Endodermal cell (in vitro differentiated cells): ENCODE results near the gene PAEP. TPM values are rescaled to one million over a fixed set of nuclear protein-coding genes. Genes with fewer than 3 reads are reported as not detected.
"Not testable (repeated sequence)": the region's sequence is repeated elsewhere in the genome, so short reads cannot be mapped to it uniquely, and the experiment has no call there.

Experiments used
- DNase-seq: peaks from one replicate; pipeline ENCODE4 v3.0.0-alpha.2; 2017
- H3K27ac ChIP-seq: 2 replicates; pipeline ENCODE4 v1.5.1; 2013; ENCODE audit warnings: mild to moderate bottlenecking, low read depth, low read length, moderate library complexity
- H3K27me3 ChIP-seq: 2 replicates; pipeline ENCODE4 v1.6.1; 2013; ENCODE audit warnings: mild to moderate bottlenecking, low read length, moderate library complexity; ENCODE audit not compliant: insufficient read depth, control insufficient read depth, poor library complexity, severe bottlenecking
- H3K36me3 ChIP-seq: 2 replicates; pipeline ENCODE4 v1.7.0; 2013; ENCODE audit warnings: mild to moderate bottlenecking, low read length, moderate library complexity; ENCODE audit not compliant: control insufficient read depth, insufficient read depth
- H3K4me1 ChIP-seq: one replicate; pipeline ENCODE4 v1.7.0; 2013; ENCODE audit warnings: low read length; ENCODE audit not compliant: control insufficient read depth, insufficient read depth
- H3K4me3 ChIP-seq: 2 replicates; pipeline ENCODE4 v1.5.1; 2013; ENCODE audit warnings: mild to moderate bottlenecking, low read length, moderate library complexity
- H3K9ac ChIP-seq: 2 replicates; pipeline ENCODE4 v1.6.1; 2013; ENCODE audit warnings: mild to moderate bottlenecking, low read length, moderate library complexity; ENCODE audit not compliant: poor library complexity, severe bottlenecking; ENCODE audit errors: extremely low read depth
- H3K9me3 ChIP-seq: 2 replicates; pipeline ENCODE4 v1.6.1; 2013; ENCODE audit warnings: mild to moderate bottlenecking, low read length, moderate library complexity; ENCODE audit not compliant: control insufficient read depth
- H3K27ac Mint-ChIP-seq: 2 replicates; pipeline ENCODE4 v1.8.0; 2020; ENCODE audit warnings: mixed read lengths
- H3K27me3 Mint-ChIP-seq: 2 replicates; pipeline ENCODE4 v1.8.0; 2021; ENCODE audit warnings: mild to moderate bottlenecking, mixed read lengths; ENCODE audit not compliant: insufficient read depth
- H3K36me3 Mint-ChIP-seq: 2 replicates; pipeline ENCODE4 v1.8.0; 2020; ENCODE audit warnings: low read depth, mixed read lengths
- H3K4me1 Mint-ChIP-seq: 2 replicates; pipeline ENCODE4 v1.8.0; 2020; ENCODE audit warnings: mixed read lengths
- H3K4me3 Mint-ChIP-seq: 2 replicates; pipeline ENCODE4 v1.8.0; 2020; ENCODE audit warnings: mild to moderate bottlenecking, moderate library complexity, mixed read lengths
- H3K9me3 Mint-ChIP-seq: 2 replicates; pipeline ENCODE4 v1.8.0; 2020; ENCODE audit warnings: mild to moderate bottlenecking, mixed read lengths
- WGBS, 2 experiments: methylation state at CpG; one replicate each; pipeline versions ENCODE4 v1.1.5 to v1.1.7; 2013; ENCODE audit warnings: missing lambda C conversion rate in 2 of 2, mixed read lengths in 1 of 2; ENCODE audit not compliant: insufficient coverage in 1 of 2, insufficient read length in 1 of 2; 5-methylcytosine and 5-hydroxymethylcytosine counted together
- total RNA-seq, 2 donors: library from RNA; stranded (reverse); fragmentation: NEBNext Ultra II Directional in 1 of 2; extraction: Animal tissue kit (Norgen Biotek cat#: 25700) in 1 of 2; gene quantifications; 2 replicates in 1 of 2; 3 replicates in 1 of 2; pipeline ENCODE4 v1.2.1, GENCODE V29; 2021
- TF ChIP-seq, protein P1 (sequence below): fragments of 200-600 bp; sonication (generic); conservative IDR thresholded peaks from 2 replicates; pipeline ENCODE4 v1.5.0; 2021; ENCODE audit warnings: antibody characterized with exemption, mild to moderate bottlenecking

The PAEP gene
- total RNA-seq, 2 donors from 2014 or later: not detected

GRCh38 chr9:135535631-135536030 lies 25.9 kb upstream of the PAEP start:
- H3K27ac Mint-ChIP-seq, H3K36me3 ChIP-seq, H3K9ac ChIP-seq, H3K27ac ChIP-seq, H3K4me3 ChIP-seq, H3K4me1 Mint-ChIP-seq, DNase-seq, H3K4me1 ChIP-seq, H3K9me3 ChIP-seq, H3K27me3 ChIP-seq, H3K4me3 Mint-ChIP-seq, H3K36me3 Mint-ChIP-seq, H3K9me3 Mint-ChIP-seq: not testable (repeated sequence)
- WGBS, 2 experiments: 90 to 100% methylated on average over 2 to 13 of the region's 13 CpGs
- H3K27me3 Mint-ChIP-seq: peaks cover 13% of the 10 kb centered on the region

- Mint-ChIP-seq H3K36me3 (no peaks in the 10 kb centered on the region), H3K4me3 (no peak overlapping the region), H3K9me3 (no peaks in the 10 kb centered on the region), H3K27me3 (peaks cover 13% of the 10 kb centered on the region), H3K4me1 (no peaks in the 10 kb centered on the region), H3K27ac (no peak overlapping the region)
- Histone ChIP-seq H3K36me3 (no peaks in the 10 kb centered on the region), H3K4me3 (no peak overlapping the region), H3K27me3 (no peaks in the 10 kb centered on the region), H3K27ac (no peak overlapping the region), H3K4me1 (no peaks in the 10 kb centered on the region), H3K9ac (no peak overlapping the region), H3K9me3 (no peaks in the 10 kb centered on the region)
- no peak for DNase-seq
- 85 to 98% methylated on average over 6 to 8 of the region's 8 CpGs for WGBS, 2 experiments
- TF ChIP-seq, protein P1, sequence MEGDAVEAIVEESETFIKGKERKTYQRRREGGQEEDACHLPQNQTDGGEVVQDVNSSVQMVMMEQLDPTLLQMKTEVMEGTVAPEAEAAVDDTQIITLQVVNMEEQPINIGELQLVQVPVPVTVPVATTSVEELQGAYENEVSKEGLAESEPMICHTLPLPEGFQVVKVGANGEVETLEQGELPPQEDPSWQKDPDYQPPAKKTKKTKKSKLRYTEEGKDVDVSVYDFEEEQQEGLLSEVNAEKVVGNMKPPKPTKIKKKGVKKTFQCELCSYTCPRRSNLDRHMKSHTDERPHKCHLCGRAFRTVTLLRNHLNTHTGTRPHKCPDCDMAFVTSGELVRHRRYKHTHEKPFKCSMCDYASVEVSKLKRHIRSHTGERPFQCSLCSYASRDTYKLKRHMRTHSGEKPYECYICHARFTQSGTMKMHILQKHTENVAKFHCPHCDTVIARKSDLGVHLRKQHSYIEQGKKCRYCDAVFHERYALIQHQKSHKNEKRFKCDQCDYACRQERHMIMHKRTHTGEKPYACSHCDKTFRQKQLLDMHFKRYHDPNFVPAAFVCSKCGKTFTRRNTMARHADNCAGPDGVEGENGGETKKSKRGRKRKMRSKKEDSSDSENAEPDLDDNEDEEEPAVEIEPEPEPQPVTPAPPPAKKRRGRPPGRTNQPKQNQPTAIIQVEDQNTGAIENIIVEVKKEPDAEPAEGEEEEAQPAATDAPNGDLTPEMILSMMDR: no peak
Observed at GRCh38 chr9:135536216-135536615, 25.3 kb upstream of the PAEP start.

- not testable (repeated sequence) for H3K27ac Mint-ChIP-seq, H3K4me3 Mint-ChIP-seq, DNase-seq, H3K4me1 Mint-ChIP-seq, H3K9me3 Mint-ChIP-seq, H3K36me3 ChIP-seq, H3K9me3 ChIP-seq, H3K9ac ChIP-seq, H3K4me3 ChIP-seq, H3K4me1 ChIP-seq, H3K27ac ChIP-seq, H3K36me3 Mint-ChIP-seq, H3K27me3 ChIP-seq, H3K27me3 Mint-ChIP-seq
- WGBS, 2 experiments: 90 to 100% methylated on average over 1 to 8 of the region's 8 CpGs
Observed at GRCh38 chr9:135543262-135543894, 18.2 kb upstream of the PAEP start.

- no peaks in the 10 kb centered on the region for H3K4me1 ChIP-seq
Observed at GRCh38 chr9:135544981-135545635, 16.4 kb upstream of the PAEP start.

GRCh38 chr9:135545646-135546176 lies 15.8 kb upstream of the PAEP start, which contains the start of gene OBP2A:
OBP2A (plus strand) TSS chr9:135546126; CDS start chr9:135546181, 55 bp downstream.
- H3K9ac ChIP-seq, H3K4me1 ChIP-seq, H3K27me3 ChIP-seq, DNase-seq, H3K36me3 Mint-ChIP-seq, H3K27ac Mint-ChIP-seq, H3K27me3 Mint-ChIP-seq, H3K9me3 ChIP-seq, H3K4me3 Mint-ChIP-seq, H3K4me3 ChIP-seq, H3K9me3 Mint-ChIP-seq, H3K4me1 Mint-ChIP-seq, H3K27ac ChIP-seq, H3K36me3 ChIP-seq: not testable (repeated sequence)
- WGBS, 2 experiments: 85 to 91% methylated on average over 7 to 12 of the region's 19 CpGs

More at GRCh38 chr9:135544981-135545635, 16.4 kb upstream of the PAEP start:
- 82 to 92% methylated on average over 11 to 18 of the region's 18 CpGs for WGBS, 2 experiments
- H3K36me3 Mint-ChIP-seq: no peaks in the 10 kb centered on the region
- Histone ChIP-seq H3K9me3 (no peaks in the 10 kb centered on the region), H3K36me3 (no peaks in the 10 kb centered on the region), H3K27me3 (no peaks in the 10 kb centered on the region), H3K4me3 (no peak overlapping the region), H3K27ac (no peak overlapping the region), H3K9ac (no peak overlapping the region)
- no peaks in the 10 kb centered on the region for H3K4me1 Mint-ChIP-seq
- no peak for DNase-seq
- no peak overlapping the region for H3K27ac Mint-ChIP-seq
- no peaks in the 10 kb centered on the region for H3K9me3 Mint-ChIP-seq
- H3K4me3 Mint-ChIP-seq: no peak overlapping the region
- TF ChIP-seq, protein P1: no peak
- H3K27me3 Mint-ChIP-seq: no peaks in the 10 kb centered on the region
